C4-2B (cell line): Measurements from ENCODE around the gene SLC26A9.

ENCODE experiments used
- CTCF ChIP-seq: fragments of 450-650 bp; conservative IDR thresholded peaks from 2 replicates; pipeline ENCODE4 v1.5.1; 2017; ENCODE audit warnings: mild to moderate bottlenecking
- ZFX ChIP-seq: fragments of 450-650 bp; IDR thresholded peaks from 2 replicates; pipeline ENCODE4 v1.6.1; 2017

GRCh38 chr1:205927247-205927646 lies 16.0 kb downstream of the SLC26A9 start:
- TF ChIP-seq CTCF (no peak), ZFX (no peak)
